A673 (cell line): Measurements from ENCODE around the gene MPZL2.

Experiments
- CTCF ChIP-seq: fragments of 300-800, 200-600 bp; sonication (generic); conservative IDR thresholded peaks from 2 replicates; pipeline ENCODE4 v1.5.1; 2017; ENCODE audit warnings: low read depth, mild to moderate bottlenecking, antibody characterized with exemption, low read length, moderate library complexity, mixed read lengths
- EZH2 ChIP-seq: fragments of 200-600 bp; sonication (generic); IDR thresholded peaks from 2 replicates; pipeline ENCODE4 v1.6.1; 2017; ENCODE audit warnings: borderline replicate concordance, low read depth, mild to moderate bottlenecking, mixed read lengths, antibody characterized with exemption, low read length; ENCODE audit not compliant: poor library complexity, severe bottlenecking

- no peak for TF ChIP-seq CTCF
- TF ChIP-seq EZH2 = no peak
Observed at GRCh38 chr11:118267486-118267885, 3.4 kb upstream of the MPZL2 start.
